ENCODE data around the gene SIX3.

SIX3 gene

GRCh38 chr2:44936715-44937687 is 4.5 kb upstream of the SIX3 start:
- Histone ChIP-seq H3K4ac (ENCODE audit: low read depth in 1 of 2, low read length in 2 of 2) (no peak overlapping the region), H3K14ac (ENCODE audit: low read length in 2 of 2) (no peak overlapping the region), H4K91ac (ENCODE audit: low read length) (no peak overlapping the region), H3K4me1 (ENCODE audit: control insufficient read depth, insufficient read depth, low read depth, low read length) (peaks cover 34% of the 10 kb centered on the region), H3K18ac (ENCODE audit: low read depth in 1 of 2, low read length in 2 of 2) (no peak overlapping the region), H3K9ac (ENCODE audit: low read length) (no peak overlapping the region), H2BK5ac (ENCODE audit: low read depth, low read length, poor library complexity, severe bottlenecking) (no peak overlapping the region), H3K27ac (ENCODE audit: low read length, poor library complexity, severe bottlenecking) (no peak overlapping the region), H3K23ac (ENCODE audit: low read length in 2 of 2) (no peak overlapping the region), H2AFZ (ENCODE audit: low read depth, low read length) (no peak overlapping the region), H3K79me1 (replicated peaks; ENCODE audit: low read length, poor library complexity, severe bottlenecking) (no peaks in the 10 kb centered on the region), H3K9me3 (ENCODE audit: control insufficient read depth, low read length) (no peaks in the 10 kb centered on the region), H4K8ac (ENCODE audit: low read length) (no peak overlapping the region), H2BK120ac (ENCODE audit: low read depth, low read length) (no peak overlapping the region), H3K4me3 (ENCODE audit: insufficient read depth in 1 of 2, low read depth in 1 of 2, low read length in 2 of 2) (no peak overlapping the region), H2BK12ac (ENCODE audit: low read length in 2 of 2) (no peak overlapping the region), H2AK5ac (ENCODE audit: low read length, severe bottlenecking) (no peak overlapping the region), H3K27me3 (ENCODE audit: control insufficient read depth in 1 of 2, insufficient read depth in 1 of 2, low read length in 2 of 2) (peaks cover 94 to 95% of the 10 kb centered on the region in 2 experiments), H3K36me3 (ENCODE audit: control insufficient read depth in 1 of 2, insufficient read depth in 2 of 2, low read depth in 1 of 2, low read length in 2 of 2) (no peaks in the 10 kb centered on the region), H2BK15ac (ENCODE audit: low read depth, poor library complexity, severe bottlenecking) (no peak overlapping the region), H3K4me2 (ENCODE audit: low read length, poor library complexity, severe bottlenecking) (no peak overlapping the region)
- DNase-seq = no peak
- WGBS = 1% methylated on average over 21 of the region's 22 CpGs

GRCh38 chr2:44937688-44938240 is 3.7 kb upstream of the SIX3 start:
- Histone ChIP-seq H3K27ac (ENCODE audit: low read length, poor library complexity, severe bottlenecking) (no peak overlapping the region), H3K36me3 (ENCODE audit: control insufficient read depth in 1 of 2, insufficient read depth in 2 of 2, low read depth in 1 of 2, low read length in 2 of 2) (no peaks in the 10 kb centered on the region), H2AK5ac (ENCODE audit: low read length, severe bottlenecking) (no peak overlapping the region), H3K14ac (ENCODE audit: low read length in 2 of 2) (no peak overlapping the region), H3K4ac (ENCODE audit: low read depth in 1 of 2, low read length in 2 of 2) (no peak overlapping the region), H3K9ac (ENCODE audit: low read length) (no peak overlapping the region), H2BK12ac (ENCODE audit: low read length in 2 of 2) (no peak overlapping the region), H2BK15ac (ENCODE audit: low read depth, poor library complexity, severe bottlenecking) (no peak overlapping the region), H2BK5ac (ENCODE audit: low read depth, low read length, poor library complexity, severe bottlenecking) (no peak overlapping the region), H2AFZ (ENCODE audit: low read depth, low read length) (no peak overlapping the region), H3K18ac (ENCODE audit: low read depth in 1 of 2, low read length in 2 of 2) (no peak overlapping the region), H4K91ac (ENCODE audit: low read length) (no peak overlapping the region), H3K79me1 (replicated peaks; ENCODE audit: low read length, poor library complexity, severe bottlenecking) (no peaks in the 10 kb centered on the region), H4K8ac (ENCODE audit: low read length) (no peak overlapping the region), H3K4me3 (ENCODE audit: insufficient read depth in 1 of 2, low read depth in 1 of 2, low read length in 2 of 2) (no peak overlapping the region), H2BK120ac (ENCODE audit: low read depth, low read length) (no peak overlapping the region), H3K9me3 (ENCODE audit: control insufficient read depth, low read length) (no peaks in the 10 kb centered on the region), H3K27me3 (ENCODE audit: control insufficient read depth in 1 of 2, insufficient read depth in 1 of 2, low read length in 2 of 2) (peaks cover 93 to 94% of the 10 kb centered on the region in 2 experiments), H3K23ac (ENCODE audit: low read length in 2 of 2) (no peak overlapping the region), H3K4me2 (ENCODE audit: low read length, poor library complexity, severe bottlenecking) (peak overlapping the region; percentile 53), H3K4me1 (ENCODE audit: control insufficient read depth, insufficient read depth, low read depth, low read length) (peaks cover 39% of the 10 kb centered on the region)
- no peak for DNase-seq
- WGBS = 2% methylated on average over 33 of the region's 35 CpGs

- Histone ChIP-seq H2AFZ (ENCODE audit: low read depth, low read length) (no peak overlapping the region), H3K23ac (ENCODE audit: low read length in 2 of 2) (no peak overlapping the region), H2AK5ac (ENCODE audit: low read length, severe bottlenecking) (no peak overlapping the region), H3K4me1 (ENCODE audit: control insufficient read depth, insufficient read depth, low read depth, low read length) (peaks cover 40% of the 10 kb centered on the region), H2BK5ac (ENCODE audit: low read depth, low read length, poor library complexity, severe bottlenecking) (no peak overlapping the region), H3K4me3 (ENCODE audit: insufficient read depth in 1 of 2, low read depth in 1 of 2, low read length in 2 of 2) (peak overlapping the region in 1 of 2 experiments; percentile 23), H3K9ac (ENCODE audit: low read length) (no peak overlapping the region), H3K79me1 (replicated peaks; ENCODE audit: low read length, poor library complexity, severe bottlenecking) (no peaks in the 10 kb centered on the region), H4K91ac (ENCODE audit: low read length) (no peak overlapping the region), H3K18ac (ENCODE audit: low read depth in 1 of 2, low read length in 2 of 2) (no peak overlapping the region), H3K27me3 (ENCODE audit: control insufficient read depth in 1 of 2, insufficient read depth in 1 of 2, low read length in 2 of 2) (peaks cover 93 to 94% of the 10 kb centered on the region in 2 experiments), H3K4ac (ENCODE audit: low read depth in 1 of 2, low read length in 2 of 2) (no peak overlapping the region), H3K27ac (ENCODE audit: low read length, poor library complexity, severe bottlenecking) (no peak overlapping the region), H3K36me3 (ENCODE audit: control insufficient read depth in 1 of 2, insufficient read depth in 2 of 2, low read depth in 1 of 2, low read length in 2 of 2) (no peaks in the 10 kb centered on the region), H3K9me3 (ENCODE audit: control insufficient read depth, low read length) (no peaks in the 10 kb centered on the region), H3K14ac (ENCODE audit: low read length in 2 of 2) (no peak overlapping the region), H2BK12ac (ENCODE audit: low read length in 2 of 2) (no peak overlapping the region), H4K8ac (ENCODE audit: low read length) (no peak overlapping the region), H3K4me2 (ENCODE audit: low read length, poor library complexity, severe bottlenecking) (peak overlapping the region; percentile 62), H2BK15ac (ENCODE audit: low read depth, poor library complexity, severe bottlenecking) (no peak overlapping the region), H2BK120ac (ENCODE audit: low read depth, low read length) (no peak overlapping the region)
- no peak for DNase-seq
- 1% methylated on average over 58 of the region's 62 CpGs for WGBS
Observed at GRCh38 chr2:44938287-44939105, 3.0 kb upstream of the SIX3 start.
